Vagina (tissue), 2 donors: ENCODE measurements around the gene MTRFR. TPM values are rescaled to one million over a fixed set of nuclear protein-coding genes. Genes with fewer than 3 reads are reported as not detected.

Experiments used
- DNase-seq, 2 donors: peaks; one replicate each; pipeline ENCODE4 v3.0.0-alpha.2; 2017; ENCODE audit errors: extremely low spot score in 2 of 2
- H3K27ac ChIP-seq: fragments of 200-600 bp; sonication (generic); one replicate; pipeline ENCODE4 v1.5.1; 2019
- H3K27me3 ChIP-seq: fragments of 200-600 bp; sonication (generic); one replicate; pipeline ENCODE4 v1.5.1; 2019
- H3K36me3 ChIP-seq, 2 donors: fragments of 200-600 bp; sonication (generic); one replicate each; pipeline ENCODE4 v1.5.1; 2017 to 2019
- H3K4me1 ChIP-seq: fragments of 200-600 bp; sonication (generic); one replicate; pipeline ENCODE4 v1.5.1; 2019
- H3K4me3 ChIP-seq, 2 donors: fragments of 200-600 bp; sonication (generic); 1 replicate in 1 of 2; 2 replicates in 1 of 2; pipeline ENCODE4 v1.5.1; 2016 to 2019
- H3K9me3 ChIP-seq: fragments of 200-600 bp; sonication (generic); one replicate; pipeline ENCODE4 v1.5.1; 2019
- POLR2A ChIP-seq, 2 donors: fragments of 450-650 bp; IDR thresholded peaks; one replicate each; pipeline ENCODE4 v1.6.1; 2017; ENCODE audit warnings: antibody characterized with exemption in 2 of 2, mild to moderate bottlenecking in 2 of 2, moderate library complexity in 2 of 2
- POLR2AphosphoS5 ChIP-seq, 2 donors: sonication (generic); formaldehyde crosslinking; IDR thresholded peaks; one replicate each; pipeline ENCODE4 v1.9.0; 2017; ENCODE audit warnings: antibody characterized with exemption in 2 of 2, mild to moderate bottlenecking in 2 of 2, low read depth in 1 of 2; ENCODE audit not compliant: insufficient read depth in 1 of 2
- intact Hi-C: fragments of 100-400 bp; cut with DNase I; formaldehyde crosslinking; loops from one replicate; pipeline ENCODE4 v1.15.1; 2023
- total RNA-seq: library from RNA; depleted of rRNA; stranded (reverse); fragments of >200 nt; gene quantifications from one replicate; pipeline ENCODE4 v1.2.3, GENCODE V29; 2016
- TF ChIP-seq, protein P1 (sequence below), 3 experiments: fragments of 450-650 bp in 2 of 3; fragments of 200-600 bp in 1 of 3; sonication (generic) in 1 of 3; IDR thresholded peaks; one replicate each; pipeline ENCODE4 v1.5.1; 2017 to 2019; ENCODE audit warnings: antibody characterized with exemption in 3 of 3, mild to moderate bottlenecking in 2 of 3, moderate library complexity in 2 of 3

The MTRFR gene
- total RNA-seq, 1 donor from 2014 or later, result 12.8 TPM

- Histone ChIP-seq H3K27me3 (no peaks in the 10 kb centered on the region), H3K36me3 (peaks cover 0 to 43% of the 10 kb centered on the region in 2 donors), H3K4me1 (peaks cover 38% of the 10 kb centered on the region), H3K27ac (no peak overlapping the region), H3K4me3 (no peak overlapping the region), H3K9me3 (no peaks in the 10 kb centered on the region)
- intact Hi-C loops, result loop anchor here (10.0 kb wide), 2 partner anchors 120 to 340 kb away; partner anchors contain the start of genes DDX55 and KMT5A
- no peak for DNase-seq
- no peak for TF ChIP-seq POLR2AphosphoS5 (IDR thresholded peaks at IDR 0.05; ENCODE audit: insufficient read depth in 1 of 2, low read depth in 1 of 2)
Observed at GRCh38 chr12:123264642-123265041, 31.4 kb downstream of the MTRFR start.

DNA sequence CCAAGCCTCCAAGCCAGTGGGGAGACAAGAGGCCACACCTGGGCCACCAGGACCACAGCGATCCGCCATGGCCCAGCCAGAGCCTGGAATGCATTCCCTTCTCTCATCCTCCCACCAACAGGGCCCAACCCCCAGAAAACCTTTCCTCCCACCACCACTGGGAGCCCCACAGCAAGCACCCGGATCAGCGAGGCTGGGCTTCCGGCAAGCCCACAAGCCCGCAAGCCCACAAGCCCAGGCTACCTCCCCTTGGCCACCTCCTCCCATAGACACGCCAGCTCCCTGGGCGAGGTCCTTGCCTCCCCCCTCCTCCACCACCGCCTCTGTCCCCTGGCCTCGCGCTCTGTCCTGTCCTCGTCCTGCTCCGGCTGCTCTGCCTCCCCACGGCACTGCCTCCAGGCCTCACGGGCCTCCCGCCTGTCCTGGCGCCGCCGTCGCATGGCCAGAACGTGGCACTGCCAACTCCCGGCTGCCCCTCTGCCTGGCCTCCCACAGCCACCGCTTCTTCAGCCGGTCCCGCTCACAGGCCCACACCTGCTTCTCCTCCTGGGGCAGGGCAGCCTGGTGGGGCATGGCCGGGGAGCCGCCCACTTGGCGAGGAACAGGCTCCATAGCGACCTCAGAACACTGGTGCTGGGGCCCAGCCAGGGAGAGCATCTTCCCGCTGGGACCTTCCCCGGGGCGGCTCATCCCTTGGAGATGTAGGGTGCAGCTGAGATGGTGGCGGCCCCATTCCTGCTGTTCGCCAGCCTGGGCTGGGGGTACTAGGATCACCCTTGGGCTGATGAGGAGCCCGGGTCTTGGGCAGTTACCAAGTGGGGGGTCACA lies 32.8 kb downstream of the MTRFR start:
- TF ChIP-seq POLR2AphosphoS5 (IDR thresholded peaks at IDR 0.05; ENCODE audit: insufficient read depth in 1 of 2, low read depth in 1 of 2) (no peak), POLR2A (IDR thresholded peaks at IDR 0.05) (no peak)
- TF ChIP-seq, protein P1, sequence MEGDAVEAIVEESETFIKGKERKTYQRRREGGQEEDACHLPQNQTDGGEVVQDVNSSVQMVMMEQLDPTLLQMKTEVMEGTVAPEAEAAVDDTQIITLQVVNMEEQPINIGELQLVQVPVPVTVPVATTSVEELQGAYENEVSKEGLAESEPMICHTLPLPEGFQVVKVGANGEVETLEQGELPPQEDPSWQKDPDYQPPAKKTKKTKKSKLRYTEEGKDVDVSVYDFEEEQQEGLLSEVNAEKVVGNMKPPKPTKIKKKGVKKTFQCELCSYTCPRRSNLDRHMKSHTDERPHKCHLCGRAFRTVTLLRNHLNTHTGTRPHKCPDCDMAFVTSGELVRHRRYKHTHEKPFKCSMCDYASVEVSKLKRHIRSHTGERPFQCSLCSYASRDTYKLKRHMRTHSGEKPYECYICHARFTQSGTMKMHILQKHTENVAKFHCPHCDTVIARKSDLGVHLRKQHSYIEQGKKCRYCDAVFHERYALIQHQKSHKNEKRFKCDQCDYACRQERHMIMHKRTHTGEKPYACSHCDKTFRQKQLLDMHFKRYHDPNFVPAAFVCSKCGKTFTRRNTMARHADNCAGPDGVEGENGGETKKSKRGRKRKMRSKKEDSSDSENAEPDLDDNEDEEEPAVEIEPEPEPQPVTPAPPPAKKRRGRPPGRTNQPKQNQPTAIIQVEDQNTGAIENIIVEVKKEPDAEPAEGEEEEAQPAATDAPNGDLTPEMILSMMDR (IDR thresholded peaks at IDR 0.05), result no peak
- intact Hi-C loops, result loop anchor here (10.0 kb wide), 2 partner anchors 119 to 339 kb away; partner anchors contain the start of genes DDX55 and KMT5A
- no peaks in the 10 kb centered on the region for H3K27me3 ChIP-seq
- H3K36me3 ChIP-seq, result peaks cover 0 to 35% of the 10 kb centered on the region in 2 donors
- peak overlapping the region; percentile 27 for H3K27ac ChIP-seq
- no peaks in the 10 kb centered on the region for H3K9me3 ChIP-seq
- H3K4me1 ChIP-seq, result peaks cover 49% of the 10 kb centered on the region
- H3K4me3 ChIP-seq, result no peak overlapping the region
- no peak for DNase-seq

- TF ChIP-seq, protein P1 (IDR thresholded peaks at IDR 0.05), result no peak
- TF ChIP-seq POLR2A (IDR thresholded peaks at IDR 0.05), result no peak
- no peak for TF ChIP-seq POLR2AphosphoS5 (IDR thresholded peaks at IDR 0.05; ENCODE audit: insufficient read depth in 1 of 2, low read depth in 1 of 2)
- Histone ChIP-seq H3K4me3 (no peak overlapping the region), H3K36me3 (peaks cover 0 to 28% of the 10 kb centered on the region in 2 donors), H3K27ac (no peak overlapping the region), H3K27me3 (no peaks in the 10 kb centered on the region), H3K4me1 (peaks cover 49% of the 10 kb centered on the region), H3K9me3 (no peaks in the 10 kb centered on the region)
- intact Hi-C loops, result loop anchor here (10.0 kb wide), 2 partner anchors 118 to 338 kb away; partner anchors contain the start of genes DDX55 and KMT5A
- DNase-seq, result no peak
Observed at GRCh38 chr12:123266679-123267277, 33.5 kb downstream of the MTRFR start.

- Histone ChIP-seq H3K36me3 (peaks cover 0 to 22% of the 10 kb centered on the region in 2 donors), H3K27me3 (no peaks in the 10 kb centered on the region), H3K27ac (peak overlapping the region; percentile 88), H3K9me3 (no peaks in the 10 kb centered on the region), H3K4me3 (no peak overlapping the region), H3K4me1 (peaks cover 53% of the 10 kb centered on the region)
- TF ChIP-seq POLR2AphosphoS5 (IDR thresholded peaks at IDR 0.05; ENCODE audit: insufficient read depth in 1 of 2, low read depth in 1 of 2), result no peak
- TF ChIP-seq, protein P1 (IDR thresholded peaks at IDR 0.05), result no peak
- no peak for TF ChIP-seq POLR2A (IDR thresholded peaks at IDR 0.05)
- no peak for DNase-seq
- intact Hi-C loops, result loop anchor here (10.0 kb wide), 2 partner anchors 117 to 337 kb away; partner anchors contain the start of genes DDX55 and KMT5A
Observed at GRCh38 chr12:123267335-123267920, 34.2 kb downstream of the MTRFR start.
